Activated T-cell treated with anti-CD3 and anti-CD28 coated beads, Interleukin-2, amount 50 U/mL, for 4 hours (primary cell): ENCODE measurements around the gene NOD1. TPM values are rescaled to one million over a fixed set of nuclear protein-coding genes. Genes with fewer than 3 reads are reported as not detected.
A peak's percentile ranks its signal among the peaks of the same experiment; 100 is the strongest.
"Not testable (repeated sequence)": the region's sequence is repeated elsewhere in the genome, so short reads cannot be mapped to it uniquely, and the experiment has no call there.

Experiments
- ATAC-seq, 2 donors: fragments of 200-7000 bp; cut with Tn5 transposase; one replicate each; pipeline ENCODE4 v1.10.0; 2021
- DNase-seq: peaks from one replicate; pipeline ENCODE4 v3.0.0-alpha.2; 2020
- H3K27me3 Mint-ChIP-seq: one replicate; pipeline ENCODE4 v1.8.0; 2021; ENCODE audit warnings: low read depth, mixed read lengths
- H3K36me3 Mint-ChIP-seq: one replicate; pipeline ENCODE4 v1.8.0; 2022; ENCODE audit warnings: mixed read lengths; ENCODE audit not compliant: insufficient read depth
- H3K4me1 Mint-ChIP-seq: one replicate; pipeline ENCODE4 v1.8.0; 2021; ENCODE audit warnings: low read depth, mixed read lengths
- H3K4me3 Mint-ChIP-seq: one replicate; pipeline ENCODE4 v1.8.0; 2021; ENCODE audit warnings: mild to moderate bottlenecking, moderate library complexity, mixed read lengths
- H3K9me3 Mint-ChIP-seq: one replicate; pipeline ENCODE4 v1.8.0; 2021; ENCODE audit warnings: mixed read lengths
- total RNA-seq, 3 donors: library from RNA; stranded (reverse); gene quantifications; one replicate each; pipeline ENCODE4 v1.2.1, GENCODE V29; 2021

Gene NOD1
- total RNA-seq, 3 donors from 2014 or later, result 4.1 to 5.4 (median 4.6) TPM

DNA sequence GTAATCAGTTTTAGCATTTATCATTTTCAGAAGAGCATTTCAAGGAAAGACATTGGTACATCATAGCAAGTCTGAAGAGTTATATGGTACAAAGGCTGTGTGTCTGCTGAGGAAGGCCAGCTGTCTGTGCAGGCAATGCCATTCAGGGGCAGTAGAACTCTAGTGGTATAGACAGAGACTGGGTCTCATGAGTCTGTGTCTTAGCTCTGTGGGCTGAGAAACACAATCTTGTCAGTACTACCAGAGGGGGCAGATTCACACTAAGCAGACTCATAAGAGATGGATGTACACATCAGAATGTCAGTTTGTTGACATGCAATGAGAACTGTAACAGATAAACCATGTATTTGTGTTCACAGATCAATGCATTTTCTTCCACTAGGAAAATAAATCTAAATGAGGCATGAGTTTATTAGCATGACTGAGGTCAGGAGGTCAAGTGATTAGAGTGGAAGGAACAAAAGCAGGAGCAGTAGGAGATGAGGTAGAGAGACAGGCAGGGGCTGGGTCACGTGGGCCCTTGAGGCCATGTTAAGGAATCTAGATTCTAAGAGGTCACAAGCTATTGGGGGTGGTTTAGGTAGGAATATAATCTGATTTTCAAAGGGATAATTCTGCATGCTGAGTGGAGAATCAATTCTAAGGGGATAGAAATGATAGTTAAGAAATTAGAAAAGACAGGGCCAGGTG is 33.5 kb upstream of the NOD1 start:
- ATAC-seq, result no peak
- Mint-ChIP-seq H3K4me1 (no peaks in the 10 kb centered on the region), H3K9me3 (no peaks in the 10 kb centered on the region), H3K4me3 (no peak overlapping the region), H3K27me3 (no peaks in the 10 kb centered on the region), H3K36me3 (peaks cover 1% of the 10 kb centered on the region)
- no peak for DNase-seq

DNA sequence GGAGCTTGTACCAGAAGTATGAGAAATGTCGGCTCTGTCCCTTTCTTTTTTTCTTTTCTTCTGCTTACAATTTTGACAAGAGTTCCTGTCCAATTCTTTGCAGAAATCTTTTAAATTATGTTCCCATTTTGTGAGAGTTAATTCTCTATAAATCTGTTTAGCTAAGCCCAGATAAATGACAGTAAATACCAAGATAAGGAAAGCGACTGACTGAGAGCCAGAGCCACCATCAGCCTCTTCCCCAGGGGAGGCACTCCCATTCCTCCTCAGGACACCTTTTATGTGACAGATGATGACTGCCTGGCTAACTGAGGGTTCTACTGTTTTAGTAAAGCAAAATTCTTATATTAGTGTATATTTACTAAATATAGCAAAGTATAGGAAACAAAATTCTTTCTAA is 32.9 kb upstream of the NOD1 start:
- peaks cover 1% of the 10 kb centered on the region for H3K36me3 Mint-ChIP-seq
- H3K9me3 Mint-ChIP-seq, result no peaks in the 10 kb centered on the region
- DNase-seq, result no peak
- no peak overlapping the region for H3K4me3 Mint-ChIP-seq
- no peaks in the 10 kb centered on the region for H3K27me3 Mint-ChIP-seq
- H3K4me1 Mint-ChIP-seq, result no peaks in the 10 kb centered on the region
- no peak for ATAC-seq

DNA sequence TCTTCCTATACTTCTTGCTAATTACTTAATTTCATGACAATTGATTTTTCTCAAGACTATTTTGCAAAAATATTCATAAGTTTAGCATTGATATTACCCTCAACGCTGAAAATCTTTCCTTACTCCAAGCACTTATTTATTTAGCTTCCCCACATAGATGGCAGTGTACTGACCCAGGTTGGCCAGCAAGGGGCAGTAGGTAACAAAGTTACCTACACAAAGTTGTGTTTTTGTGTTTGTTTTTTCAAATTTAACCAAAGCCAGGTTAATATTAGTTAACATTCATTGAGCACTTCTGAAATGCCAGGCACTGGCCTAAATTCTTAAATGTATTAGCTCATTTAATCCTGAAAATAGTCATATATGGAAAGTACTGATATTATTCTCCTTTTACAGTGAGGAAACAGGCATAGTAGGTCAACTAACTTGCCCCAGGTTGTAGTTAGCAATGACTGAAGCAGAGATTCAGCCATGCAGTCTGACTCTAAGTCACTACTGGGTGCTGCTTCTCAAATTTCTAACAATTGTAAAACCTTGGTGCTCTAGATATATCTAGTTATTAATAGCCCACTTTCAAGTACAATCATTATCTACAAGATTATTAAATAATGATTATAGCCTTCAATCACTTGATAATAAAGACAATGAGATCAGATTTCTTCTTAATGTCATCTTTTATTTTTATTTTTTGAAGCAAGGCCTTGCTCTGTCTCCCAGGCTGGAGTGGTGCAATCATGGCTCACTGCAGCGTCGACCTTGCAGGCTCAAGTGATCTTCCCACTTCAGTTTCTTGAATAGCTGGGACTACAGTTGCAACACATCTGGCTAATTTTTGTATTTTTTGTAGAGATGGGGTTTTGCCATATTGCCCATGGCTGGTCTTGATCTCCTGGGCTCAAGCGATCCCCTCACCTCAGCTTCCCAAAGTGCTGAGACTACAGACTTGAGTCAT is 31.8 kb upstream of the NOD1 start:
- H3K36me3 Mint-ChIP-seq, result peaks cover 1% of the 10 kb centered on the region
- DNase-seq (peak; percentile 14), ATAC-seq (peak in 1 of 2 donors; percentile 57)
- H3K9me3 Mint-ChIP-seq, result no peaks in the 10 kb centered on the region
- no peaks in the 10 kb centered on the region for H3K27me3 Mint-ChIP-seq
- H3K4me1 Mint-ChIP-seq, result no peaks in the 10 kb centered on the region
- no peak overlapping the region for H3K4me3 Mint-ChIP-seq

DNA sequence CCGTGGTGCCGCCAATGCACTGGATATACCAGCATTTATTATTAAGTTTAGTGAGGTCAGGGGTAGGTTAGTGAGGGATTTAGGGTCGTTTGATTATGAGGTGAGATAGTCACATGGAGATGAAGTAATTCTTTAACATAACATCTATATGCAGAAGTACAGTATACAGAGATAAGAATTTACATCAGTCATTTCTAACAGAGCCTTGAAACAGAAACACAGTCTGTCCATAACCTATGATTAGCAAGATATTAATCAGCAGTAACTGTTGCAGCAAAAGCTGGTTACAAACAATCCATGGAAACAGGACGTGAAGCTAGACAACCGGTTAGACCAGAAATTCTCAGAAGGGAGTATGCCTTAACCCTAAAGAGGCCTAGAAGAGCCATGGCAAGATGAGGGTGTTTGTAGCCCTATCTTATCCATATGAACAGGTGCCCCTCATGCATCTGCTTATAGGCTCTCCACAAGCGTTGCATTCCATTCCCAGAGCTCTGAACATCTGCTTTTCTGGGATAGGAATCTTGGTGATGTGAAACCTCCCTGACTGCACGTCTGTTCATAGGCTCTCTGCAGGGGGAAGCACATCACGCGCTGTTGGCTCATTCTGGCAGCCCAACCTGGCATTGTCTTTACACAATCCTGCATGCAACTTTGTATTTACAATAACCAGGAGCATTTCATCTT is 30.7 kb upstream of the NOD1 start:
- not testable (repeated sequence) for H3K36me3 Mint-ChIP-seq, H3K9me3 Mint-ChIP-seq, H3K4me3 Mint-ChIP-seq

DNA sequence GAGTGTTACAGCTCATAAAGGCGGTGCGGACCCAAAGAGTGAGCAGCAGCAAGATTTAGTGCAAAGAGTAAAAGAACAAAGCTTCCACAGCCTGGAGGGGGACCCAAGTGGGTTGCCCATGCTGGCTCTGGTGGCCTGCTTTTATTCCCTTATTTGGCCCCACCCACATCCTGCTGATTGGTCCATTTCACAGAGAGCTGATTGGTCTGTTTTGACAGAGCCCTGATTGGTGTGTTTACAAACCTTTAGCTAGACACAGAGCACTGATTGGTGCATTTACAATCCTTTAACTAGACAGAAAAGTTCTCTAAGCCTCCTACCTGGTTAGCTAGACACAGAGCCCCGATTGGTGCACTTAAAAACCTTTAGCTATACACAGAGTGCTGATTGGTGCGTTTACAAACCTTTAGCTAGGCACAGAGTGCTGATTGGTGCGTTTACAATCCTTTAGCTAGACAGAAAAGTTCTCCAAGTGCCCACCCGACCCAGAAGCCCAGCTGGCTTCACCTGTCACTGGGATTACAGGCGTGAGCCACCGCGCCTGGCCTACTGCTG is 28.8 kb upstream of the NOD1 start:
- not testable (repeated sequence) for ATAC-seq, H3K36me3 Mint-ChIP-seq
- peaks cover 18% of the 10 kb centered on the region for H3K4me1 Mint-ChIP-seq

More for the DNA sequence above, 30.7 kb upstream of the NOD1 start:
- not testable (repeated sequence) for H3K27me3 Mint-ChIP-seq, DNase-seq, ATAC-seq, H3K4me1 Mint-ChIP-seq

DNA sequence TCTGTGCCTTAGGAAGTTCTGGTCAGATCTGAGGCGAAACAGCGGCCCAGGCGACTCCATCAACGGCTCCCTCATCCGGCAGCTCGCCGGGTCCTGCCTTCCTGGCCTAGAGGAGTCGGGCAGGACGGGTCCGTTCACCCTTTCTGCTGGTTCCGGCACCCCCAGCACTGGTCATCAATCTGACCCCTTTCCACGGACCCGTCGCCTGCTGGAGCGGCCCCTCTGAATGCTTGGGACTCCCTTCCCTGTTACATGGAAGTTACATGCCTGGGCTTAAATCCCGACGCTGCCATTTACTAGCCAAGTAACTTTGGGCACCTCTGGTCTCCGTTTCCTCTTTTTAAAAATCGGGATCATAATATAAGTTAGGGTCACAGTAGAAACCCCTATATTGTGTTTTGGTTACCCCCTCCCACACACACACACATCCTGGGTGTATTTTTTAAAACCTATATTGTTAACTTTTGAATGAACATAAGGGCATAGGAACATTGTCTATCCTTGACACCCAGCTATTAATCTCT is 26.7 kb upstream of the NOD1 start:
- Mint-ChIP-seq H3K9me3 (no peaks in the 10 kb centered on the region), H3K4me3 (peak overlapping the region; percentile 83), H3K36me3 (peaks cover 12% of the 10 kb centered on the region), H3K4me1 (peaks cover 26% of the 10 kb centered on the region), H3K27me3 (no peaks in the 10 kb centered on the region)
- no peak for DNase-seq
- ATAC-seq, result peak; percentile 6 to 15

More for the DNA sequence above, 28.8 kb upstream of the NOD1 start:
- not testable (repeated sequence) for H3K27me3 Mint-ChIP-seq, DNase-seq, H3K9me3 Mint-ChIP-seq
- peak overlapping the region; percentile 33 for H3K4me3 Mint-ChIP-seq

DNA sequence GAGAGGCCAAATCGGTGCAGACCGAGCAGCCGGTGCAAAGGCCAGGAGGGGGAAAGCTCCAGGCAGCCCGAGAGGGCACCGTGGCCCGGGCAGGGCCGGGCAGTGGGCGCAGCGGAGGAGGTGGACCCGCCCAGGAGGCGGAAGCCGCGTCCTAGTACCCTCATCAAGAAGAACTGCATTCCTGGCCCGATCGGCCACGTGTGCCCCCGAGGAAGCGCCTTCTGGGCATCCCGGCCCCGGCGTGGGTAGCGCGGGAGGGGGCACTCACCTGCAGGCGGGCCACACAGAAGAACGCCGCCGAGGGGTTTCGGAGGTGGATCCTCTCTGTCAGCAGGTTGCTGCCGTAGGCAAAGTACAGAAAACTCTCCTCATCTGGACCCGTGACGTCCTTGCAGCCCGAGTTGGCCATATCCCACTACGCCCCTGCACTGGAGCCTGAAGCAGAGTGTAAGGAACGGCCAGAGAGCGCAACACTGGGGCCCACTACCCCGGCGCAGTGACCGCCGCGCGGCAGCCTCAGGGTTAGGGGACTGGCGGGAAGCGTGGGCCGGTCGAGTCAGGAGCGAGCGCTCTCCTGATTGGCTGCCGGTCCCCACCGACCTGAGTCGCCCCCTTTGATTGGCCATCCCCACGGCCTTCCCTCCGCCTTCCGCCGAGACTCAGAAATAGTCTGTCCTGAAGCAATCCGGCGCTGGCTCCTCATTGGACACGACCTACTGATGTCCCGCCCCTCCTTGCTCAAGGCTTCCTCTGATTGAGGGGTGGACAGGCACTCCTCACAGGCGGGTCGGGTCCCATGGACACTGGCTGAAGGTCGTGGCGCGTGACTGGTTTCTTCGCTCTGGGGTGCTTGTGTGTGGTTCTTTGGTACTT is 26.0 kb upstream of the NOD1 start, which contains the start of gene GGCT:
Gene GGCT (minus strand): TSS at position 529 of the 873 bp plus-strand sequence. CDS start 120 bp downstream, at position 409.
- no peaks in the 10 kb centered on the region for H3K9me3 Mint-ChIP-seq
- peaks cover 18% of the 10 kb centered on the region for H3K36me3 Mint-ChIP-seq
- DNase-seq, result peak; percentile 95
- H3K27me3 Mint-ChIP-seq, result no peaks in the 10 kb centered on the region
- H3K4me3 Mint-ChIP-seq, result peak within 1 kb of the TSS; percentile 83
- peak; percentile 98 for ATAC-seq
- peaks cover 30% of the 10 kb centered on the region for H3K4me1 Mint-ChIP-seq

DNA sequence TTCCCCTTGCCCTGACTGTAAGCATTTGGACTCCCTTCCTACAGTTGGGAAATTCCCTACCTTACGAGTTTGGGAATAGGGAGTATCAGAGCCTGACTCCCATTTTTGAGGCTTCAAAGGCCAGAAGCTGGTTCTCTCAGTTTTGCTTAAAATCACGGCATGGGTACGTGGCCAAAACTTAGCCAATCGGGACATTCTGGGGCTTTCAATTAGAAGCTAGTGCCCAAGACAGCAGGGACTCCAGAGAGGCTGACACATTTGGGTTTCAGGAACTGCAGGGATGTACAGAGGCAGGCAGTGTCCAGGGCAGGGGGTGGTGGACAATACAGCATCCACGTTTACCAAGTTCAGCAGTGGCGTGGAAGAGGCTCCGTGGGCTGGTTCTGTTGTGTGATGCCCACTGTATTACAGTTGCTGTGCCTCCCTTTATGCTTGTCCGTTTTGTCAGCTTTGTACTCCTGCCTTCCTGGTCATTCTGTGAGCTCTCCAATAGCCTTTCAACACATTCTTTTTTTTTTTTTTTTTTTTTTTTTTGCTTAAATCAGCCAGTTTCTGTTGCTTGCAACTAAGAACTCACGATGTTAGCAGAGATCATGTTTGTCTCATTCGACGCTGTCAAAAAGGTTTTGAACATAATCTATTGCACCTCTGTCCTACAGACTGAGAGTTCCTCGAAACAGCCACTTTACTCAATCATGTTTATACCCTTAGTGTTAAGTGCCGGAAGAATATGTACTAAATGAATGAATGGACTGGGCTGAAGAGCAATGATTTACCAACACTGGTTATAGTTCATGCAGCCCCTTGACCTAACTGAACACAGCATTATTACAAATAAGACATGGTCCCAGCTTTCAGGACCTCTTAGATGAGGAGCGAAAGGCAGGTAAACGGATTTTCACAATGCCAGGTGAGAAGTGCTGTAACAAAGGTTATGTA is 25.0 kb upstream of the NOD1 start:
- Mint-ChIP-seq H3K4me1 (peaks cover 30% of the 10 kb centered on the region), H3K36me3 (peaks cover 22% of the 10 kb centered on the region), H3K27me3 (no peaks in the 10 kb centered on the region), H3K9me3 (no peaks in the 10 kb centered on the region), H3K4me3 (peak overlapping the region; percentile 83)
- no peak for DNase-seq
- ATAC-seq, result no peak

DNA sequence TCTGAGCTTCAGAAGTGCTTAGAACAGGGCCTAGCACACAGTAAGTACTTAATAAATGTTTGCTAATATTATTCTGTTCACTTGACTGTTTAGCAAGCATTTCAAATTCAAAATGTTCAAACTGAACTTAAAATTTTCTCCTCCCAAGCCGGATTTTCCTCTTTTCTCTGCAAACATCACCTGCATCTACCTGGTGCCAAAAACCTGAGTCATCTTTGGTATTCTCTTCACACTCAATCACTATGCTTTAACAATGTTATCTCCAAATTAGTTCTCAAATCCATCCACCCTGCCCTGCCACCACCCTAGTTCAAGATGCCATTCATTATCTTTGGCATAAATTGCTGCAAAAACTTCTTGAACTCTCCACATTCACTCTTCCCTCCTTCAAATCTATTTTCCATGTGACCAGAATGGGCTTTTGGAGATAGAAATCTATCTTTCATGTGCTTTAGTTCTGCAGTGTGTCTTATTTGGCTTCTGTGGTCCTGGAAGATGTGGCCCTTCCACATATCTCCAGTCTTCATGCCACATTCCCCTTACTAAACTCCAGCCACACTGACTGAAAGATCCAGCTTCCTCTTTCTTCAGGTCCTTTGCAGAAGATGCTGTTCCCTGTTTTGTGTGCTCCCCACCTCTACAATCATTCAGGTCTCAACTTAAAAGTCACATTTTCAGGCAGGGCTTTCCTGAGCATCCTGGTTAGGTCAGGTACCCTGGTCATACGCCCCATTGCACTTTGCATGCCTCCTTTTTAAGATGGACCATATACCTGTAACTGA is 24.1 kb upstream of the NOD1 start:
- Mint-ChIP-seq H3K4me3 (peak overlapping the region; percentile 83), H3K27me3 (no peaks in the 10 kb centered on the region), H3K9me3 (no peaks in the 10 kb centered on the region), H3K36me3 (peaks cover 23% of the 10 kb centered on the region), H3K4me1 (peaks cover 30% of the 10 kb centered on the region)
- ATAC-seq, result no peak
- no peak for DNase-seq

DNA sequence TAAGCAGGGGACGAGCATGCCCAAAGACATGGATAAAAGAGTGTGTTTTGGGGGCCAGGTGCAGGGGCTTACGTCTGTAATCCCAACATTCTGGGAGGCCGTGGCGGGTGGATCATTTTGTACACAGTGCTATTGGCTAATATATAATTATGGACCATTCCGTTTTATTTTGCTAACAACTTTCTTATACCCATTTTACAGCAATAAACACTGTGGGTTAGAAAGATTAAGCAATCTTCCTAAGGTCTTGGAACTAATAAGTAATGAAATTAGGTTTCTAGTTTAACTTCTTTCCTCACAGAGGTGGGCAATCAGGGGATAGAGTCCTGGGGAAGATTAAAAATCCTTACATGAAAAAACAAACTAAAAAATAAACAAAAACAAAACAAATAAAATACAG is 22.7 kb upstream of the NOD1 start:
- H3K4me3 Mint-ChIP-seq, result no peak overlapping the region
- H3K9me3 Mint-ChIP-seq, result no peaks in the 10 kb centered on the region
- peaks cover 30% of the 10 kb centered on the region for H3K4me1 Mint-ChIP-seq

DNA sequence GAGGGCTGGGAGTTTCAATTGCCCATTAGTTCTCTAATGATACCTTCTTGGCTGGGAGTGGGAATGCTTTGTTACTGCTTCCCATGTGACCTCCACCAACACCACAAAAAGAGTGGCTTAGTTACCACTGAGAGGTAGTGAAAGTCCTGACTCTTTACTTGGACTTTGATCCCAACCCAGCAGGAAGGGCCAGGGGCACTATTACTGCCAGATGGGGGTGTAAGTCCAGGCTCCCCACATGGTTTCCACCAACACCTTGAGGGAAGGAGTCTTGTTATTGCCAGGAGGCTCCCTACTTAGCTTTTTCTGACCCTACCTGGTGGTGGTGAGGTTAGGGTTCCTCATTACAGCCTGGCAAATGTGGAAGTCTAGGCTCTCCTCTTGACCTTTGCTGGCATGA is 14.6 kb upstream of the NOD1 start:
- peaks cover 12% of the 10 kb centered on the region for H3K9me3 Mint-ChIP-seq
- no peaks in the 10 kb centered on the region for H3K4me1 Mint-ChIP-seq
- DNase-seq, result no peak
- no peak overlapping the region for H3K4me3 Mint-ChIP-seq
- H3K36me3 Mint-ChIP-seq, result peaks cover 10% of the 10 kb centered on the region
- H3K27me3 Mint-ChIP-seq, result no peaks in the 10 kb centered on the region
- ATAC-seq, result no peak

More for the DNA sequence above, 22.7 kb upstream of the NOD1 start:
- Mint-ChIP-seq H3K36me3 (peaks cover 31% of the 10 kb centered on the region), H3K27me3 (no peaks in the 10 kb centered on the region)
- ATAC-seq (no peak), DNase-seq (no peak)

DNA sequence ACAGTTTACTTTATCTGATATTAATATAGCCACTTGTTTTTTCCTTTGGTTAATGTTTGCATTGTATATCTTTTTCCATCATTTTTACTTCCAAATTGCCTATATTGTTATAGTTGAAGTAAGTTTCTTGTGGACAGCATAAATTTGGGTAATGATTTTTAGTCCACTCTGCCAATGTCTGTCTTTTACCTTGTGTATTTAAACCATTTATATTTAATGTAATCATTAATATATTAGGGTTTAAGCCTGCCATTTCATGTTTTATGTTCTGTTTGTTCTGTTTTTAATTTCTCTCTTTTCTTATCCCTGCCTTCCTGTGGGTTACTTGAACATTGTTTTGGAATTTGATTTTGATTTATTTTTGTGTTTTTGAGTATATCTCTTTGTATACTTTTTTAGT is 12.8 kb upstream of the NOD1 start:
- no peaks in the 10 kb centered on the region for H3K4me1 Mint-ChIP-seq
- peaks cover 12% of the 10 kb centered on the region for H3K9me3 Mint-ChIP-seq
- no peak for ATAC-seq
- H3K4me3 Mint-ChIP-seq, result no peak overlapping the region
- no peaks in the 10 kb centered on the region for H3K27me3 Mint-ChIP-seq
- peaks cover 3% of the 10 kb centered on the region for H3K36me3 Mint-ChIP-seq
- no peak for DNase-seq
